Activated naive CD4-positive, alpha-beta T cell (primary cell): Measurements from ENCODE around the gene LCN10.
A peak's percentile ranks its signal among the peaks of the same experiment; 100 is the strongest.

ENCODE experiments used
- DNase-seq, 4 experiments: peaks; one replicate each; lab custom pipeline; 2025; lab: John Stamatoyannopoulos, UW

The LCN10 gene

DNA sequence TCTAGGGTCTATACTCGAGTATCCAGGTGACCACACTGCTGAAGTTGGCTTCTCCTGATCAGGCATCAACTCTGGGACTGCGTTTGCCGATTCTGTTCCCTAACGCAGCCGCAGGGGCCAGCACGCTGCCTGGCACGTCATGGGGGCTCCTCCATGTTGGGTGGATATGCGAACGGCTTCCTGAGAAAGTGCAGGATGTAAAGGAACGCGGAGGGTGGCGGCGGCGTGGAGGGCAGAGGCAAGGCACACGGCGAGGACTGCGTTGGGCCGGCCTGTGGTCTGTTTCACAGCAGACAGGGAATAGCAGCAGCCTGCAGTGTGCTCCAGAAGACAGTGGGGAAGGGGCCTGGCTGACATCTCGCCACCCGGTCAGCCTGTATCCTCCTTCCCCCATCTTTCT lies 3.8 kb downstream of the LCN10 start:
- DNase-seq = no peak

DNA sequence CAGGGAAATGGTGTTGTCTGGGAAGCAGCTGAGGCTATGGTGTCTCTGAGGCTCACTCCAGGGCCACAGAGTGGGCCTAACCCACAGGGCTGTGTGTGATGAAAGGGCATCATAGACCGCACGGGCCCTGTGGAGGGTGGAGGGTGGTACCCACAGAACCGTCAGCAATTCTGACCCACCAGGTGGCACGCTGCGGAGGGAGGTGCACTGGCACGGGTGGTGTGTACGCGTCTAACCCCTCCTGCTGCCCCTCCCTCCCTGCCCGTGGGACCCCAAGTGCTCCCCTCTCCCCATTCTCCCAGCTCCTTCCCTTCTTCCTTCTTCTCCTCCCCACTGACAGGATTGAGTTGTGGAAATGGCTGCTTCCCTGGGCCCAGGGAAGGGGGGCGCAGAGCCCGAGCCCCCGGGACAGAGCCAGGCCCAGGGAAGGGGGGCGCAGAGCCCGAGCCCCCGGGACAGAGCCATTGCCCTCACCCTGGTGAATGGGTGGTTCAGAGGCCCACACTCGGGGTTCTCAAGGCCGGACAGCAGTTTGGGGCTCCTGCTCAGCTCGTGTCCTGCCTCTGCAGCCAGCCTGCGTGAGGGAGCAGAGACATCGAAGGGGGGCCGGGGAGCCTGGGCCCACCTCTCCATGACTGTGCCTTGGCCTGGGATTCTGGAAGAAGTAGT lies 6.8 kb downstream of the LCN10 start:
- DNase-seq = no peak

DNA sequence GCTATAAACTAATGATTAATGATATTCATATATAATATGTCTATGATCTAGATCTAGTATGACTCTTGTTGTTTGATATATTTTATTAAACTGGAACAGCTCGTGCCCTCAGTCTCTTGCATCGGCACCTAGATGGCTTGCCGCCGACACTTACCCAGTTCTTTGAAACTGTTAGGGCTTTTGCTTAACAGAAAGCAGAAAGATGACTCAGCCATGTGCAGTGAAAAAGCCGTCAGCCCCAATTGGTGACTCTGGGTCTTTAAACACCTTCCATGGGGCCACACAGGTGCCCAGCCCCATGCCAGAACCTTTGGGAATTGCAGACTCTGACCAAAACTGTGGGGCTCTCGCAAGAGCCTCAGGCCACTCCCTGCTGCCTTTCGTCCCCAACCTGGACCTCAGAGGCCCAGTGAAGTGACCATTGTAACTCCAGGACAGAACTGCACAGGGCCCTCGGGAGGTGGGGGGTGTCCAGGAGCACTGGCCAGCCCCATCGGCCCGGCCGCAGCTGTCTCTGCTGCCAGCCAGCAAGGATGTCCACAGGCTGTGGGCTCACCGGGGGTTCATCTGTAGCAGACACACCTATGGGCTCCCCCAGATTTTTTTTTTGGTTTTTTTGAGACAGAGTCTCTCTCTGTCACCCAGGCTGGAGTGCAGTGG lies 7.8 kb downstream of the LCN10 start:
- DNase-seq = no peak

DNA sequence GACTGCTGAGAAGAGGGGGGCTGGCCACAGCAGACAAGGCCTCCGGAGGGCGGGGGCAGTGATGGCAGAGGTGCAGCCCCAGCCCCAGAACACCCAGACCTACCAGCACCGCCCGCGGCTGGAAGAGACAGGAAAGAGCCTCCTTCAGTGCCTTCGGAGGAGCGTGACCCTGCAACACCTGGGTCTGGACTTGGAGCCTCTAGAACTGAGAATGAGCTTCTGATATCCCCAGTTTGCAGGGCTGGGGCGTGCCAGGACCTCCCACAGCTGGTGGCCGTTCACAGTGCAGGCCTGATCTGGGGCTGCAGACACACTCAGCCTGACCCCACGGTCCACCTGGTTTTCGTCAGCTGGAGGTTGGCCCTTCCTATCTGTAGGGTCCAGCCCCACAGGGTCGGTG lies 9.1 kb downstream of the LCN10 start:
- DNase-seq = no peak

DNA sequence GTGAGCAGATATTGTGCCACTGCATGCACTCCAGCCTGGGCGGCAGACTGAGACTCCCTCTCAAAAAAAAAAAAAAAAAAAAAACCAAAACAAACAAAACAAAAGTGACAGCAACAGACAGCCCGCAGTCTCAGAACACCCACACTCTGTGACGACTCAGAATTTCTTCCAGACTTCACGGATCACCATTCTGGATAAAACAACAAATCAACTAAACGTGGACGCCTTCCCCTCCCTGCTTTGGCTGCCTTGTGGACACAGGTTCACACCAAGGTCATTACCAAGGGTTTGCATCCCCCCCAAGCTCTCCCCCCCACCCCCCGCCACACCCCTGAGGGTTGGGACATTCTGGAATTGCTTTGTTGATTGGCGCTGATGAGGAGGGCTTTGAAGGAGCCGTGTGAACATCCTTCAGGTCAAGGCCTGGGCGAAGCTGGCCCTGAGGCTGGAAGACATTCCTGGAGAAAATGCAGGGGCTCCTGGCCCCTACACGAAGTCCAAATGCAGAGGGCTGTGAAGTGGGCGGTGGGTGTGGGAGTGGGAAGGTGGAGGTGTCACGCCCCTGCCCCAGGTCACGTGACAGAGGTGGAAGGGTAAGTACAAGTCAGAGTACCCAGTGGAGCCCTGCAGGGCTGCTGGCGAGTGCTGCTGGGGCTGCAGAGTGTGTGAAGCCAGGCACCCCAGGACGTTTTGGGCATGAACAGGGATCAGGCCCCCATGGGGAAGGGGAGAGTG lies 10.1 kb downstream of the LCN10 start:
- DNase-seq = no peak

DNA sequence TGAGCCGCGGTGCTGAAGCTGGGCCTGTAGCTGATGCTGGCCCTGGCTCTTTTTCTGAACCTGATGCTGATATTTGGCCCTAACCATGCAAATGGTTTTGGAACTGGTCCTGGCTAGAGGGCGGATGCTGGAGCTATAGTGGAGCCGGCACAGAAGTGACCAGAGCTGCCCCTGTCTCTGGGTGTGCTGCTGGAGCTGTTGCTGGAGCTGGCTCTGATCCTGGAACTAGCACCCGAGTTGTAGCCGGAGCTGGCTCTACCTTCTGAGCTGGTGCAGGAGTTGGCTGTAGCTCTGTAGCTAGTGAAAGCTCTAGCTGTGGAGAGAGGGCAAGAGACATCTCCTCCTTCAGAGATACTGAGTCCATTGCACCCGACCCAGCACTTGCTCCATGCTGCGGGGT lies 12.8 kb downstream of the LCN10 start:
- DNase-seq = no peak

DNA sequence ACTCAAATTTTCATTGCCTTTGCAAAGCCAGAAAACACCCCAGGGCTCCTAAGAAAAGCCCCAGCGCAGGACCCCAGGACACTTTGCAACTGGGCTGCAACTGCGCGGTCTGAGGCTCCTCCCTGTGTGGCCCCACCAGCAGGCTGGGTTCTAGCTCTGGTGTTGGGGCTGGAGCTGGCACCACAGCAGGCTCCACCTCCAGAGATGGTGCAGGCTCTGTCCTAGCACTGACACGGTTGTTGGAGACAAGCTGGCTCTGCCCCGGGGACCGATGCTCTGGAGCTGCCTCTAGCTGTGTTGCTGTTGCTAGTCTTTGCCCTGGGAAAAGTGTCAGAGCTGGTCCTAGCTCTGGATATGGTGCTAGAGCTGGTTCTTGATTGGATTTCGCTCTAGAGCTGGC lies 13.6 kb downstream of the LCN10 start:
- DNase-seq = no peak

DNA sequence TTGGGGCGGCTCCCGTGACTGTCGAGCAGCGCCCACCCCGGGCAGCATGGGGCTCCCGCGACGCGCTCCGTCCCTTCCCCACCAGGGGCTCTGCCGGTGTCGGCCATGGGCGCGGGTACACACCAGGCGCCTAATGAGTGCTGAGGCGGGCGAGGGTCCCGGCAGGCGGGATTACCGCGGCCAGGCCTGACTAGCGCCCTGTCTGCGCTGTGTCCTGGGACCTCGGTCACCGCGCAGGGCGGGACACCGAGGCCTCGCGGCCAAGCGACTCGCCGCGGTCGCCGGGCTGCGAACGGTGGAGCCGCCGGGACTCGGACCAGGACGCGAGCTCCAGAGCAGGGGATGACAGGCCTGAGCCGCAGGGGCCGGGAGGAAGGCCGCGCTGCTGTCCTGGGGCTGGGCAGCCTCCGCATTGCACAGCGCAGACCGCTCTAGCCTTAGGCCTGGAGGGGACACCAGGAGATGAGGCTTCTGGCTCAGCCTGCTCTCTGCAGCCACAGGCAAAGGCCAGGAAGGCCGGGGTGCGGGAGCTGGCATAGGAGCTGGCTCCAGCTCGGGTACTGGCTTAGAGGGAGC lies 14.1 kb downstream of the LCN10 start:
- DNase-seq = no peak

DNA sequence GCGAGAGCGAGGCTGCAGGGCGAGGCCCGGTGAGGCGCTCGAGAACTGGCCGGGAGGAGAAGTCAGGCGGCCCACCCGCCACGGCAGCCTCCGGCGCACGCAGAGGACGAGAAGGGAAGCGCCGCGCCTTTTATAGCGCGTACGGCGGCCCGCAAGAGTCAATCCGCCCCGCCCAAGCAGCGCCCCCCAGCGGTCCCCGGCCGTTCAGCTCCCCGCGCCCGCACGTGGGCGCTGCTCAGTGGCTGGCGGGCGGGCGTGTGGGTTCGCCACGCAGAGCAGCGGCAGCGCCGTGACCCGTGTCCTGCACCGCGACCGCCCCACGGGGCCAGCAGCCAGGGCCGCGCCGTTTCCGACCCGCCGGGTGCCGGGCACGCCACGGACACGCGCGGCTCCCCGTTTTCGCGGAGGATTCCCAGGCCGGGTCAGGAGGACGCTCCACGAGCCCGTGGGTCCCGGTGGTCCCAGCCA lies 14.6 kb downstream of the LCN10 start:
- peak; percentile 90 to 95 (median 94) for DNase-seq

DNA sequence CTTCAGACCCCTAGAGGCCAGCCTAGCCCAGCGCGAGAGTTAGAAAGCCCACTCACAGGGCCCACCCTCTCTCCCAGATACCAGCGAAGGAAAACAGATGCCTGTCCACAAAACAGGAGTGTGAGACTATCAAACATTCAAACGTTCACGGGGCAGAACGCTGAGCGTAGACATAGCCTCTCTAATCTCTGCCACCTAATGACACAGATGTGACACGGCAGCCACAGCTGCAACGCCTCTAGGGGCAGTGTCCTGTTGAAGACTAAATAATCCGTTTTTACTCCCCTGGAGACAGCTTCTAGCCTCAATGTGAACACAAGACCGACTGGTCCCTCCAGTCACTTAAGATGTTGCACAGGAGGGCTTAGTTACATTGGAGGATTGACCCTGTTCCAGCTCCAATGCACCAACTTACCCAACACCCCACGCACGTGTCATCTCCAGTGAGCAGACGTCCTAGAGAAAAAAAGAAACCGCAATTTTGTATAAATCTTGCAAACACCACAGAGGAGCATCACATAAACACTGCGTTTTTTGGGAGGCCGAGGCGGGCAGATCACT lies 16.0 kb downstream of the LCN10 start:
- DNase-seq = peak in 1 of 4 experiments; percentile 28

DNA sequence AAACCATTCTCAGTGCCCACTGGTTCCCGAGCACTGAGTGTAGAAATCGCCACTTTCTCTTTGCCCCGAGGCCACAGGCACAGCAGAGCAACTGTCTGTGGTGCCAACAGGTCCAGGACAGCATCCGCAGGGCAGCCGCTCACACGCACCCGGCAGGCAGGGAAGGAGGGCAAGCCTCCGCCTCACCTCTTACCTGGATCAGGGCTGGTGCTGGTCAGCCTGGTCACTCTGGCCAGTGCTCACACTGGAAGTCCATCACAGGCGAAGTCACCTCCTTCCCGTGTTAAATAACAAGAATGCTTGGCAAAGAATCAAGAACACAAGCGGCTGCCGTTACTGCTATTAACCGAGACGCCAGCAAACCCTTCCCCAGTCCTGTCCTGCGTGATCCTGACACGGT lies 16.6 kb downstream of the LCN10 start:
- DNase-seq = no peak

DNA sequence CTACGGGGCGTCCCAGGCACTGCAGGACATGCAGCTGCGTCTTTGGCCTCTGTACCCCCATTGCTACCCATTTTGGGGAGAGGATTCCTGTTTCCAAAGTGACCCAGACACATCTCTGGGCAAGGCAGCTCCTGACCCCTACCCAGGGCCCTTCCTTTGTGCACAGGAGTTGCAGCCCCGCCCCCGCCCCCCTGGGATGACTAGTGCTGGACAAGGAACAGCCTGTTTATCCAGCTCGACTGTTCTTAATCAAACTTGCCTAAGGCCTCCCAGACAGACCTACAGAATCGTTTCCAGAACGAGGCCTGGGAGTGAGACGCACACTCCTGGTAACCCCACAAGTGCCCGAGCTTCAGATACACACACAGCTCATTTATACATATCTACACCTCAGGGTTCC lies 17.1 kb downstream of the LCN10 start:
- DNase-seq = no peak

DNA sequence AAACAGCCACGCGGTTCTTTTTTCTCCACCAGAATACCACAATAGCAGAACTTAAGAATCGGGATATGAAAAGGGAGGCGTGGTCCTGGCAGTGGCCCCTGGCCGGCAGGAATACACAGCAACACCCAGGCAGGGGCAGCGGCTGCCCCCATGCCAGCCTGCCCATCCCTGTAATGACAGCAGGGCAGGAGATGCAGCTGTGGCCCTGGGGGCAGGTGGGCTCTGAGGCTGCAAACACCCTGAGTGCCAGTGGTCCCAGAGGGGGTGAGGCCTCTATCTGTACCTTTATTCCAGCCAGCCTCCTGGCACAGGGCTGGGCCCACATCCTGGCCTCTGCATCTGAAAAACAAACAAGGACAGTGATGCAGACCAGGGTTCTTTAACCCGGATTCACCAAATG lies 18.0 kb downstream of the LCN10 start:
- no peak for DNase-seq

DNA sequence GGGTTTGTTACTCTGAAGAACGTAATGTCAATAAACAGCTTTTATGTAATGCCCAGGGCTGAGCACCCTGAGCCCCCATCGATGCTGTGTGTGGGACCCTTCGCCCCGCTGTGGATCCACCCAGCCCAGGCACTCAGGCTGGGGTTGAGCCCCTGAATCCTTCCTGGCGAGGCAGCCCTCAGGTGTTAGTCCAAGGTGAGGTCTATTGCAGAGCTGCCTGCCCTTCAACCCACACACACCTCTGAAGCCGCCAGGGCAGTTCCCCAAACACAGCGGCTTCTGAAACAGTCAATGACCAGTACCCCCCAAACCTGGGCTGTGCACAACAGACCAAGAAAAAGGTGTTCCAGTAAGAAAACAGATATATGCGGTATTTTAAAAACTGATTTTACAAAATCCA lies 18.8 kb downstream of the LCN10 start:
- DNase-seq = no peak

DNA sequence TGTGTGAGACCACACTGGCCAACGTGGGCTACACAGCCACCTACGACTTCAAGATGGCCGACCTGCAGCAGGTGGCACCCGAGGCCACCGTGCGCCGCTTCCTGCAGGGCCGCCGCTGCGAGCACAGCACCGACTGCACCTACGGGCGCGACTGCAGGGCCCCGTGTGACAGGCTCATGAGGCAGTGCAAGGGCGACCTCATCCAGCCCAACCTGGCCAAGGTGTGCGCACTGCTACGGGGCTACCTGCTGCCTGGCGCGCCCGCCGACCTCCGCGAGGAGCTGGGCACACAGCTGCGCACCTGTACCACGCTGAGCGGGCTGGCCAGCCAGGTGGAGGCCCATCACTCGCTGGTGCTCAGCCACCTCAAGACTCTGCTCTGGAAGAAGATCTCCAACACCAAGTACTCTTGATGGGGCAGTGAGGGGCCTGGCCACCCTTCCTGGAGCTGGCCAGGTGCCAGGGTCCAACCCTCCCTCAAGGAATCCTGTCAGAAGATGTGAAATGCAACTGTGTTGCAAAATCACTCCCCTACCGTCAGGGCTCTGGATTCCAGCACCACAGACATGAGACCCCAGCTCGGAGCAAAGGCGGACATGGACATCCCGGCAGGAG lies 19.3 kb downstream of the LCN10 start:
- DNase-seq = no peak

DNA sequence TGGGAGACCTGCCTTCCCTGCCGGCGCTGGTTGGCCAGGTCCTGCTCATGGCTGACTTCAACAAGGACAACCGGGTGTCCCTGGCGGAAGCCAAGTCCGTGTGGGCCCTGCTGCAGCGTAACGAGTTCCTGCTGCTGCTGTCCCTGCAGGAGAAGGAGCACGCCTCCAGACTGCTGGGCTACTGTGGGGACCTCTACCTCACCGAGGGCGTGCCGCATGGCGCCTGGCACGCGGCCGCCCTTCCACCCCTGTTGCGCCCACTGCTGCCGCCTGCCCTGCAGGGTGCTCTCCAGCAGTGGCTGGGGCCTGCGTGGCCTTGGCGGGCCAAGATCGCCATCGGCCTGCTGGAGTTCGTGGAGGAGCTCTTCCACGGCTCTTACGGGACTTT lies 19.8 kb downstream of the LCN10 start:
- no peak for DNase-seq

DNA sequence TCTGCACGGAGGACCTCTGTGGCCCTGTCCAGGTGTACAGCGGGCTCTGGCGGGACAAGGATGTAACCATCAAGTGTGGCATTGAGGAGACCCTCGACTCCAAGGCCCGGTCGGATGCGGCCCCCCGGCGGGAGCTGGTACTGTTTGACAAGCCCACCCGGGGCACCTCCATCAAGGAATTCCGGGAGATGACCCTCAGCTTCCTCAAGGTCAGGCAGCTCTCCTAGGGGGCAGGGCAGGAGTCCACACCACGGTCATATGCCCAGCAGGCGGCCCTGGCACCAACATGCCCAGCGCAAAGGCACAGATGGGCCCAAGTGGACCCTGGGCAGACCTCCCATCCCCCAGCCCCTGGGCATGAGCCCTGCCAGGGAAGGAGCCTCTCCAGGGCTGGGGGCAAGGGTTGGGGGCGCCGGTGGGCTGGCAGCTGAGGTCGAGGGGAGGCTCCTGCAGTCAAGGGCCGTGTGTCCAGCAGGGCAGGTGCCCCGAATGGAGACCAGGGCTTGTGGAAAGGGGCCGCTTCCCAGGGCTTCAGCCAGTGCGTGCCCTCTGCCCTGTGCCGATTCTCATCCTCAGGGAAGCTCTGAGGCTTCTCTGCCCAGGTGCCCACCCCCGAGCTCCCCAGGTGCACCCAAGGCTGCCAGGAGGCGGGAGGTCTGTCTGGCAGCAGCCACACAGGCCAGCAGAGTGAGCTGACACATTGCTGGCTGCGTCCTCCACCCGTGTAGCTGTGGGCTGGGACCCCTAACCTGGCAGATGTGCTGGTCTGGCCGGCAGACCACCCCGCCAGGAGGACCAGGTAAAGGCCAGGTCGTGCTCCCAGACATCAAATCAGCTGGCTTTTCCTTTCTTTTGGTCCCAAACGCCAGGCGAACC lies 20.4 kb downstream of the LCN10 start:
- no peak for DNase-seq

DNA sequence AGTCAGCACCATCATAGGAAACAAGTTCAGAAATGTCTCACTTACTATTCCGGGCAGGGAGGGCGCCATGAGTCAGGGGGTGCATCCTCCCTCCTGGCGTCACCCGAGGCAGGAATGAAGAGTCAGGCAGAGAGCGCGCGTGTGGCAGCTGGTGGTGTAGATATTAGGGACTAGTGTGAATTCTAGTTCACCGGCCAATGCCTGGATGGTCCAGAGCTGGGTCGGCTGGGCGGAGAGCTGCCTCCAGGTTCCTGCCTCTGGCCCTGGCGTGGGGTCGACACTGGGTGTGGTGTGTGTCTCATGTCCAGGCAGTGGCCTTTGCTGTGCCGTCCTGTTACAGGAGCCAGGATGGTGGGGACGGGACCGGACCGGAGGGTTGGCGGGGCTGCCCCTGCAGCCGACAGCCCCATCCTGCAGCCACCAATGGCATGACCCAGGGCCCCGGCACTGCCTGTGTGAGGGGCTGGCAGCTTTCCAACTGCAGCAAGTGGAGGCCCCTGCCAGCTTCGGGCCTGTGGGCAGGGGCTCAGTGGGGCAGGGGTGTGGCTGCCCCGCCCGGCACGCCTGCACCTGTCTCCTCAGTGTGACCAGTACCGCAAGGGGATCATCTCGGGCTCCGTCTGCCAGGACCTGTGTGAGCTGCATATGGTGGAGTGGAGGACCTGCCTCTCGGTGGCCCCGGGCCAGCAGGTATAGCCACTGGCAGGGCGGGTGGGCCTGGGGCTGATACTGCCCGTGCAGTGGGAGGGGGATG lies 21.2 kb downstream of the LCN10 start:
- no peak for DNase-seq

DNA sequence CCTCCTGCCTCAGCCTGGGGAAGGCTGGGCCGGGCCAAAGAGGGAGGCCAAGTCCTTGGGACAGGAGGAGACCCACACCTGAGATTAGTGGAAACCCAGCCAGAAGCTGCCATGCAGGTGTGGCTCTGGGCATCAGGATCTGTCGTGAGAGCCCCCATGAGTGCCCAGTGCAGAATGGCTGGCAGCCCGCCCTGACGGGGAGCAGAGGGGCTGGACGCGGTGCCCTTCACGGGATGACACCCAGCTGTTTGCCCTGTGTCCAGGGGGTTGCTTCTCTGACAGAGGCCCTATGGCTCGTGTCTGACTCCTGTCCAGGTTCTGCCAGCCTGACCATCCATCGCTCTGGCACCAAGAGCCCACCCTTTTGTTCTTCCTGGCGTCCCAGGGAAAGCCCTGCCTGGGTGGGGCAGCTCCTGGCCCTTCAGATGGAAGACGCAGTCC lies 21.8 kb downstream of the LCN10 start:
- DNase-seq = no peak

DNA sequence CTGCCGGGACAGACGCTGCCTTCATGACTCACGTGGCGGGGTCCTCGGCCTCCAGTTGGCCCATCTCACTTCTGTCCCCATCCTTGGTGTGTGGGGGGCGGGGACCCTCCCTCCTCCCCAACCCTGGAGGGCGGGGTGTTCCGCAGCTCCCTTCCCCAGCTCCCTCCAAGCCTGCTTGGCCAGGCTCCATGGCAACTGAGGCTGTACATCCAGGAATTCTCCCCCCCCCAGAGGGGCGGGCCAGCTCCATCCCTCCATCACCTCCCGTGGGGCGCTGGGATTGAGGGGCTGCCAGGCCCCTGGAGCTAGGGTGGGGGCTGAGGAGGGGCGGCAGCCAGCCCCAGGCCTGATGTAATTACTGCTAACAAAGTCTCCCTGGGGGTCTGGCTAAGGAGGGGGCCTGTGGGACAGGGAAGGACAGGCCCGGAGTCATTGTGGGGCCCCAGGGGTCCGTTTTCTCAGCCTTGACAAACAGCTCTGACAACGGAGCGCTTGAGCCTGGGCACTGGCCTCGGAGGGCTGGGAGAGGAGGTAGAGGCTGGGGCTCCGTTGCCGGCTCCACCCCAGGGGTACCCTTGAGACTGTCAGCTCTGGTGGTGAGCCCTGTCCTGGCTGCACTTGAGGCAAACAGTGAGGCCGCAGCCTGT lies 22.4 kb downstream of the LCN10 start:
- DNase-seq = no peak
